ENCODE measurements around the gene SLC26A1.
"Not testable (repeated sequence)": the region's sequence is repeated elsewhere in the genome, so short reads cannot be mapped to it uniquely, and the experiment has no call there.

Gene SLC26A1

DNA sequence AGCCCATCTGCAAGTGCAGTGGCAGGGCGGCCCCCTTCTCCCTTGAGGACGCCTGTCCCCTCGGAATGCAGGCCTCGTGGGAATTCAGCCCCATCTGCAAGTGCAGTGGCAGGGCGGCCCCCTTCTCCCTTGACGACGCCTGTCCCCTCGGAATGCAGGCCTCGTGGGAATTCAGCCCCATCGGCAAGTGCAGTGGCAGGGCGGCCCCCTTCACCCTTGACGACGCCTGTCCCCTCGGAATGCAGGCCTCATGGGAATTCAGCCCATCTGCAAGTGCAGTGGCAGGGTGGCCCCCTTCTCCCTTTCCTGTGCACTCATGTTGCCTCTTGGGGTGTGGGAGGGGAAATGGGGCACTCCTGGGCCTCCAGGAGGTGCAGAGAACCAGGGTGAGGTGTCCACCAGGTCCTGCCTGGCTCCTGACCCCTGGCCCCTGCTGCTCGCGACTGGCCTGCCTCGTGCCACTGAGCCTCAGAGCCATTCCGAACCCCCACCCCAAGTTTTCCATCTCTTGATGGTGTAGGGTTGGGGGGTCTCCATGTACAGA lies 6.8 kb upstream of the SLC26A1 start:
- no peak for DNase-seq (ENCODE audit: low read depth in 1 of 2, low spot score in 1 of 2)

DNA sequence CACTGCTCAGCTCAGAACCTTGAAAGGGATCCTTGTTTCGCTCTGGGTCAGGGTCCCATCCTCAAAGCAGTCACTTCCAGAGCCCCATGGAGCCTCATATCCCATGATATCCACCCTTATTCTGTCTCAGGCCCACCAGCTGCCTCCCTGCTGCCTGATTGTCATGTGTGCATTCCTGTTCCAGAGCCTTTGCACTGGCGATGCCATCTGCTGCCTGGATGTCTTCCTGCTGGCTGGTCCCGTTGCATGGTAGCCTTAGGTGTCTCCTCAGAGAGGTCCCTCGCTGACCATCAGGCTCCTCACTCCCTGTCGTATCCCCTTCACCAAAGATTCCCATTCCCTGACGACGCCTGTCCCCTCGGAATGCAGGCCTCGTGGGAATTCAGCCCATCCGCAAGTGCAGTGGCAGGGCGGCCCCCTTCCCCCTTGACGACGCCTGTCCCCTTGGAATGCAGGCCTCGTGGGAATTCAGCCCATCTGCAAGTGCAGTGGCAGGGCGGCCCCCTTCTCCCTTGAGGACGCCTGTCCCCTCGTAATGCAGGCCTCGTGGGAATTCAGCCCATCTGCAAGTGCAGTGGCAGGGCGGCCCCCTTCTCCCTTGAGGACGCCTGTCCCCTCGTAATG lies 6.1 kb upstream of the SLC26A1 start:
- DNase-seq (ENCODE audit: low read depth in 1 of 2, low spot score in 1 of 2) = not testable (repeated sequence)

DNA sequence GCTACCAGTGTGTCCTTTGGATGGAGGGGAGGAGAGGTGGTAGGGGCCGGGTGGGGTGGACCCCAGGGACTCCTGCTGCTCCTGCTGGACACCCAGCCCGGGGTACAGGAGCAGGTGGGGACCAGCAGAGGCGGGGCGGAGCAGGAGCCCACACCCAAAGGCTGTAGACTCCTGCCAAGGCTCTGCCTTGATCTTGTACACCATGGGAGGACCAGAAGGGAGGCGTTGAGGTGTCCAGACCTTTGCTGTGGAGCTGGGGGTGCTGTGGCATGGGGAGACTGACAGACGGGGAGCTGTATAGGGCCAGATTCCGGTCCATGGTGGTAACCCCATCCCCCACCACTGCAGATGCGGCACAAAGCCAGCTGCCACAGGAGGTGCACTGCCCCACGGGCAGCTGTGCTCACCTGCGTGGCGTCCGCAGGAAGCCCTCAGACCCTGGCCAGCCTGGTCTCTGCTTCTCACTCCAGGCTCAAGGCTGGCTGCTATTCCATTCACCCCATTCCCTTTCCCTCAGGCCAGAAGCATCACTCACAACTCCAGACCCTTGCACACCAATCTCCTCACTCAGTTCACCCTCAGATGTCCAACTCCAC lies 5.0 kb upstream of the SLC26A1 start:
- DNase-seq (ENCODE audit: low read depth in 1 of 2, low spot score in 1 of 2) = no peak

DNA sequence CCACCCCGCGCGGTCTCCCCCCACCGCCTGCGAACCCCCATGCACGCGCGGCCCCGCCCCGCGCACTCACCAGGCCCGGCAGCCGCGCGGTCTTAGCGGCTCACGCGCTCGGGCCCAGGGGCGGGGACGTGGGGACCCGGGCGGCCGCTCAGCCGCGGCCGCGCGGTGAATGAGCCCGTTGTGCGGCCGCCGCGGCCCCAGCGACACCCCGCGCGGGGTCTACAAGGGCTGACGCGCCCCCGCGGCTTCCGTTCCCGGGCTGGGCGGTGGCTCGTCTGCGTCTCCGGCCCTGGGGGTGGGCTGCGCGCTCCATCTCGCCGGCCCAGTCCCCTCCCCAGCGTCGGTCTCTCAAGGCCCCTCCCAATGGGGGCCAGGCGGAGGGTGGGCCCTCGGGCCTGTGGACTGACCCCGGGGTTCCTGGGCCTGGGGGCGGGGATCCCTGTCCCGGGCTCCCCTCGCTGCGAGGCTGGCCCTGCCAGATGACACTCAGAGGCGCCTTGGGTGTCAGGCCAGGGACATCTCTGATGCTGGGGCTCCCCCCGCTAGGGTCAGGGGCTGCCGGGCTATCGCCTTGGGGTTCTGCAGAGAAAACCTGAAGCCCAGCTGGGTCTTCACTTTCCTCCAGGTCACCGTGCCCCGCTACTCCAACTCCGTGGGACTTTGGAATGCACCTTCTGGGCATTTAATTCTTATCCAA lies 4.3 kb upstream of the SLC26A1 start:
- DNase-seq (ENCODE audit: low read depth in 1 of 2, low spot score in 1 of 2) = no peak

DNA sequence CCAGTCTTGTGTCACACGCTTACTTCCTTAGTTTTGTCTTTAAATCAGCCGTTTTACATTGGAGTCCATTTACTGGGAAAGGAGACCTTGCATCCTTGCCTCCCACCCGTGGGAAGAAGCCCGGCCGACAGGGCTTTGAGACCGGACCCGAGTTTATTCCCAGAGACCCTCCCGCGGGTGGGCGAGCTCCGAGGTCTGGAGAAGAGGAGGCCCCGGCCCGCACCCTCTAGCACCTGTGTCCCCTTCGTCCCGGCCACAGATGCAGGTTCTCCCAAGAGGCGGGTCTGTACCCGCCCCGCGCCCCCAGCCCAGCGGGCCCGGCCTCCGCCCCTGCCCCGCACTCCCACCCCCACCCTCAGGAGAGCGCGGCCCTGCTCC lies 3.8 kb upstream of the SLC26A1 start:
- DNase-seq (ENCODE audit: low read depth in 1 of 2, low spot score in 1 of 2) = no peak

DNA sequence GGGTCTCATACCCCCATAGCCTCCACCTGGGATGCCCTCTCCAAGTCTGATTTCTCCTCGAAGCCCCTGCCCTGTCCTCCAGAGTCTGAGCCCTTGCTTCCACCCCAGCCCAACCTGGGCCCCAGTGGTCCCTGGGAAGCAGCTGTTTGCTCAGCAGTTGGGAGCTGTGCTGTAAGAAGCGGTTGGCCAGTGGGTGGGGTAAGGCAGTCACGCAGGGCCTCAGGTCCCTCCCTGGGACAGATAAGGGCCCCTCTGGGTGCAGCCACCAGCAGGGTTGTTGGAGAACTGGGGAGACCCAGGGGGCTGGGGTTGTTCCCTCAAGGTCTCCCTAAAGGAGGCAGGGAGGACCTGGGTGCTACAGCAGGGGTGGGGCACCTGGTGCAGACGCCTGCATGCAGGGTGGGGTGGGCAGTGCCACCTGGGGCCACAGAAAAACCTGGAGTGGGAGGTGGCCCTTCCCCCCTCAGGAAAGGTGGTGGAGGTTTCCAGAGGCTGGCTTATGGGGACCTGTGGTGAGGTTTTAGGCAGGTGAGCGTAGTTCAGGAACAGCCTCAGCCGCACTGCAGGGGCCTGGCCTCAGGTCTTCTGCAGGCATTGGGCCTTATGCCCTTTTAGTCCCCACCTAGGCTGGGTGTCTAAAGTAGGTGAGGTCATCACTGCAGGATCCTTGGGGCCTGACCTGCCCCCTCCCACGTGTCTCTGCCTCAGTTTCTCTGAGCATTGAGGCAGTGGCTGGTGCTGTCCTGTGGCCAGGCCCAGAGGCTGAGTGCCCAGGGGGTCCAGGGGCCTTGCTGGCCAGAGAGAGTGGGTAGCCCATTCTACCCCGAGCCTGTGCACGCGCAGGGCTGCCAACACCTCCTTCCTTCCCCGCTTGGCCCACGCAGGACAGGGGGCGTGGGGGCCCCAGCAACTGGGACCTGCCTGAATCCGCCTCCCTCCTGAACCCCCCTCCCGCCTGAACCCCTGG lies 3.1 kb upstream of the SLC26A1 start:
- no peak for DNase-seq (ENCODE audit: low read depth in 1 of 2, low spot score in 1 of 2)

DNA sequence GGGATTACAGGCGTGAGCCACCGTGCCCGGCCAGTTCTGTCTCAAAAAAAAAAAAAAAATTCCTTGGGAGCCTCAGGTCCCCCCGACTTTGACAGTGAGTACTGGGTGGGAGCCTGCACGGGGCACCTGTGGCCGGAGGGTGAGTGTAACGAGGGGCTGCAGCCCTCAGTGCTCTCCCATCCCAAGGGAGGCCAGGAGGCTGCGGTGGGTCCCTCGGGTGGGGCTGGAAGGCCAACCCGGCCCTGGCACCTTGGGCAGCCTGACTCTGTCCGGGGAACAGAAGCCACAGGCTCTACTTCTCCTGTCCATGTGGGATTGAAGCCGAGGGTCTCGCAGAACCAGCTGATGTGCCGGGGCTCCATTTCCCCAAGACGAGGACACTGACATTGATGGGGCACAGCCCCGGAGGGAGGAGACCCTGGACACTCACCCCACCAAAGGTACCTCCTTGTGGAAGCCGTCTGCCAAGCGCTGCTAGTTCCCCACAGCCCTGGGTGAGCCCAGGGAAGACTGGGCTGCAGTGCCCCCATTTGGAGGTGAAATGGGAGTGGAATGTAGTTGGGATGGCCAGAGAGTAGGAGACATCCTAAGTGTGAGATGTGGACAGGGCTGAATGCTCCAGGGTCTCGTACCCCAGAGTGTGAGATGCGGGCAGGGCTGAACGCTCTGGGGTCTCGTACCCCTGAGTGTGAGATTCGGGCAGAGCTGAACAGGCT lies 2.3 kb upstream of the SLC26A1 start:
- no peak for DNase-seq (ENCODE audit: low read depth in 1 of 2, low spot score in 1 of 2)

DNA sequence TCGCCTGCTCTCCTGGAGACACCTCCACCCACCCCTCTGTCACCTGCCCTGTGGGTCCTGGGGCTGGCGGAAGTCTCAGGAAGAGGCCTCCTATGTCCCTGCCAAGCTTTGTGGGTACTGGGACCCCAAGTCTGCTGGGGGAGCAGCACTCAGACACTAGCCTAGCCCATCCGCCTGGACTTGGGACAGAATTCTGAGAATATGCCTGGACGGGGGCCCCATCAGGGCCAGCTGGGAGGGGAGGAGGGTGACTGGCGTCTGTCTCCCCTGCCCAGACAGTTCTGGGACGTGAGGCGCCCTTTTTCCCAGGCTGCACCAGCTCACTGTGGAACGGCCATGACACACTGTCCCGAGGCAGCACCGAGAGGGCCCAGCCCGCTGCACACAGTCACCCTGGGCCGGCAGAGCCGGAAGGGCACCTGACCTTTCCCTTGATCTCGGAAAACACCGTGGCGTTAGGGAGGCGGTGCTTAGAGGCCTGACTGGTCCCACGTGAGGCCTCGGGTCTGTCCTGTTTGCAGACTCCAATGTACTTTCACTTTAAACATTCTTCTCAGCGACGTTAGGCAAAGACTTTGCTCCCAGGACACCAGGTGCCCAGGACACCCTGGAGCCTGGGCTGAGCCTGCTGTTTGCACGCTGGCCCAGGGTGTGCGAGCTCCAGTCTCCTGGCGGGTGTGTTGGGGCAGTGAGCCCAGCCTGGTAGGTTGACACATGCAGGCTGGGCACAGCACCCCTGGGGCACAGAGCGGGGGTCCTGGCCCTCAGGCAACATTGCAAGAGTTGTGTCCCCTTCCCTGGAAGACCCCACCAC lies 700 bp downstream of the SLC26A1 start:
- no peak for DNase-seq (ENCODE audit: low read depth in 1 of 2, low spot score in 1 of 2)

DNA sequence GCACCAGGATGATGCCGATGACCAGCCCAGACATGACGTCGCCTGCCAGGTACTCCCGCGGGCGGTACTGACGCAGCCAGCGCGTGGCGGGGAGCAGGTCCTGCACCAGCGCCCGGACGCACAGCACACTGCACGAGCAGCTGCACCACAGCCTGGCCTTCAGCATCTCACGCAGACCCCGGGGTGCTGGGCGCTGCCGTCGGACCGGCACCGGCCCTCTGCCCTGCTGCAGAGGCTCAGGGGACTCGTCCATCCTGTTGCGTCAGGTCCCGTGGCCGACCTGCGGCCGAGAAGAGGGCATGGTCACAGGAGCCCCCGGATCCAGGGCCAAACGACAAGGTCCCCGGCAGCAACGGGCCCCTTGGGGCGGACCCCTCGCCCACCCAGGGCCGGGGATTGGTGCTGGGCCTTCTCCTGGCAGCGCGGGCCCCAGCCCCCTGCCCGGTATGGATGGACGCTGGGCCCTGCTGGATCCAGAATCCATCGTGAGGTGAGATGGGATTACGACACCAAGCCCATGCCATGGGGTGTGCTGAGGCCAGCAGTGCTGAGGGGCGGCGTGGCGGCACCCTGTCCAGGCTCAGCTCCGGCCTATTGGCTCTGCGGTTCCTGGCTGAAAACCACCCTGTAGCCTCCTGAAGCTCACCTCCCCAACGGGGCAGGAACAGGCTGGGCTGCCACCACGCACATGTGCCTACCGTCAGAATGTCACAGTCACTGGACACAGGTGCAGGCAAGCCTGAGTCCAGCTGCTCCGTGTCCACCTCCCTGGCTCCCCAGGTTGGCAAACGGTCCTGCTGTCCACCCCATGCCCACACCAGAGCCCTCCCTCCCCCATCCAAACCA lies 1.5 kb downstream of the SLC26A1 start:
- DNase-seq (ENCODE audit: low read depth in 1 of 2, low spot score in 1 of 2) = no peak

DNA sequence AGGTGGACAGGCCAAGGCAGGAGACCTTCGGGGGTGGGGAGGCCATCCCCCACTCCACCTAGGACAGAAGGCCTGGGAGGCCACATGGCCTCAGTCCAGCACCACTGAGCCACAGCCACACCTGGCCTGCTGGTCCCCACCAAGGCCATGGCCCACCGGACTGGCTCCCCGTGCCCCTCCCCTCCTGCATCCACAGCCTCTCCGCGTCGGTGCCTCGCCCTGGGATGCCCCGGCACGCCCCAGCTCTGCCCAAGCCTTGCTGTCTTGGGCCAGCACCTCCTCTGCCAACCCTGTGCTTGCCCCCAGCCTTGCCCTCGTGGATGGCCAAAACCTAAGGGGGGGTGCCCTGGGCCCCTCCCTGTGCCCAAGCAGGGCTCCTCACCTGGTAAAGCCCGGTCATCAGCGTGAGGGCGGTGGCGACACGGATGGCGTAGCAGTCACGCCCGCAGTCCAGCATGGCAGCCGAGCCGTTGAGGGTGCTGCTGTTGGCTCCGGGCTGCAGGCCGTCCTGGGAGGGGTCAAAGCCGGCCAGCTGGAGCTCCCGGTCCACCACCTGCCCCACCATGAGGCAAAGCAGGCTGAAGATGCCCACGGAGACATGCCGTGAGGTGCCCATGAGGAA lies 2.3 kb downstream of the SLC26A1 start:
- DNase-seq (ENCODE audit: low read depth in 1 of 2, low spot score in 1 of 2) = no peak

DNA sequence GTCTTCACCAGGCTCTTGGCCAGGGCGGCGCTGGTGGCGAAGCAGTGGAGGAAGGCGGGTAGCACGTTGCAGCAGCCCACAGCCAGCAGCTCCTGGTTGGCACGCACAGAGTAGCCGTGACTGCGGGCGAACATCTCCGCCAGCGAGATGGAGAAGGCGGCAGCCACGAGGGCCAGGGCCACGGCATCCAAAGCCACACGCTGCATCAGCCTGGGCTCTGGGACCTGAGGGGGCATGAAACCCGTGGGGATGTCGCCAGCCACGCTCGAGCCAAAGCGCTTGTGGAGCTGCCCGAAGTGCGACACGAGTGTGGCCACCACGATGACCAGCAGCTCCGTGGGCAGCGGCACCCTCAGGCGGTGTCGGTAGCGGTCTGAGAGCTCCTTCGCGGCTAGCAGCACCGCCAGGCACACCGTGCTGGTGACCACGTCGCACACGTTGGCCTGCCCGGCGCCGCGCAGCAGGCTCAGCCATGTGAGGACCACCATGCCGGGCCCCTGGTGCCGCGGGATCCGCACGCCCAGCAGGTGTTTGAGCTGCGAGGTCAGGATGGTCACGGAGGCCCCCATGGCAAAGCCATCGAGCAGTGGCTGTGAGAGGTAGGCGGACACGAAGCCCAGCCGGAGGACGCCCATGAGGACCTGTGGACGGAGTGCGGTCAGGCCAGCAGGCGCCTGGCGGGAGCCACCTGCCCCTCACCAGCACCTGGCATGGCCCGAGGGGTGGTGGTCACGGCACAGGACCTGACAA lies 3.3 kb downstream of the SLC26A1 start:
- no peak for DNase-seq (ENCODE audit: low read depth in 1 of 2, low spot score in 1 of 2)

DNA sequence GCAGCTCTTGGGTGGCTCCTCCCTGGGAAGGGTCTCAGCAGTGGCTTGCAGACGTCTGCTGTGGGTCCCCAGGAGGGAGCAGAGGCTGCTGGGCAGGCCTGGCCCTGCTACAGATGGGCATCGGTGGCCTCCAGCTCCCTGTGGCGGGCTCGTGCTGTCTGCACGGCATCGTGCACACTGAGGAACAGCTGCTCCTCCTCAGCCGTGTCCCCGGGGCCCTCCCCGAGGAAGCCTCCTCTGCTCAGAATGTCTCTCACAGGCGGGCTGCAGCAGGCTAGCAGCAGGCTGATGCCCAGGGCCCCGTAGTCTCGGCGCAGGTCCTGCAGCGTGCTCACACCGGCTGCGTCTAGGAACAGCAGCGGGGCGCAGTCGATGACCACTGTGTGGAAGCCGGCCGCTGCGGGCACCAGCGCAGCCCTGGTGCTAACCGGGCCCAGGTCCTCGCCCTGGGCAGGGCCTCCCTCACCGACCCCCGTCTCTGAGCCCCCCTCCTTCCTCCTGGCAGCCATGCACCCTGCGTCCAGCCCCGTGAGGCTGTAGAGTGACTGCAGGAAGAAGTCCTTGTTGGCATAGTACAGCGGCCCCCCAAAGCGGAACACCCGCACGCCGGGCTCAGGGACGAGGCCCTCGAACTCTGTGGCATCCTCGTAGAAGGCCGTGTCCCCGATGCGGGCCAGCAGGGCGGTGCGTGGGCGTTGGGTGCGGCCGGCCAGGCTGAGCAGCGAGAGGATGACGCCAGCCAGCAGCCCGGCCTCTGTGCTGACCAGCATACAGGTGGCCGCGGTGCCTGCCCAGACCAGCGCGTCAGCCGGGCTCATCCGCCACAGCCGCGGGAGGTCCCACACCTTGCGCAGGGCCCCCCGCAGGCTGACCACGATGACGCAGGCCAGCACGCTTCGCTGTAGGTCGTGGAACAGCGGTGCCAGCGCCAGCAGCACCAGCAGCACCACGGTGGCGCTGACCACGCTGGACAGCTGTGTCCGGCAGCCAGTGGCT lies 4.2 kb downstream of the SLC26A1 start:
- no peak for DNase-seq (ENCODE audit: low read depth in 1 of 2, low spot score in 1 of 2)

DNA sequence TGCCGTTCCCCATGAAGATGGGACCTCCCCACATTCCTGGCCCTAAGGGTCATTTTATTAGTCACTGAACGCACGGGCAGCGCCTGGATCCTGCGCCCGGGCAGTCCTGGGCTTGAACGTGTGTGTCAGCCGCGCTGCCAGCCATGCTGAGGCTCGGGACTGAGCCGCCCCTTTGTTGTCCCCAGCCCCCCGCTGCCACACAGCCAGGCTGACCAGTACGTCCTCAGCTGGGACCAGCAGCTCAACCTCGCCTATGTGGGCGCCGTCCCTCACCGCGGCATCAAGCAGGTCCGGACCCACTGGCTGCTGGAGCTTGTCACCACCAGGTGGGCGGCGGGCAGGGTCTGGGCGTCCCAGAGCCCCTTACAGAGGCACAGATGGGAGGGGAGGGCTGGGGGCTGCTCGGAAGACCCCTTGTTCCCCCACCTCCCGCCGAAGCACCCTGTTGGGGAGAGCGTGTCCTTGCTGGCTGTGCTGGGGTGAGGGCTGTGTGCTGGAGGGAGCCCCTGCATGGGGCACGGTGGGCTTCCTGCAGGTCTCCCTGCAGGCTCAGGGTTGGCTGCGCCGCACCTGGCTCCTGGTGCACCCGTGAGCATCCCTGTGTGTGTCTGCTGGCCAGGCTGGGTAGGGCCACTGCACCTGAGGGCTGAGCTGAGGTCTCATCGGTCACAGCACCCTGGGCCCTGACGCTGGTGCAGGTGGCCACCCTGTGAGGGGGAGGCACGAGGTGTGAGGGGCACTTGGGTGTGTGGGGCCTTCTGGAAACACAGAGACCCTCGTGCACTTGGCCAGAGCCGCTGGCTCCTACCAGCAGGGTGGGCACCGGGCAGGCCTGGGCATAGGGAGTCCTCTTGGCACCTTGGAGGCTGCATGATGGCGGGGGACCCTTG lies 5.3 kb downstream of the SLC26A1 start:
- DNase-seq (ENCODE audit: low read depth in 1 of 2, low spot score in 1 of 2) = no peak

DNA sequence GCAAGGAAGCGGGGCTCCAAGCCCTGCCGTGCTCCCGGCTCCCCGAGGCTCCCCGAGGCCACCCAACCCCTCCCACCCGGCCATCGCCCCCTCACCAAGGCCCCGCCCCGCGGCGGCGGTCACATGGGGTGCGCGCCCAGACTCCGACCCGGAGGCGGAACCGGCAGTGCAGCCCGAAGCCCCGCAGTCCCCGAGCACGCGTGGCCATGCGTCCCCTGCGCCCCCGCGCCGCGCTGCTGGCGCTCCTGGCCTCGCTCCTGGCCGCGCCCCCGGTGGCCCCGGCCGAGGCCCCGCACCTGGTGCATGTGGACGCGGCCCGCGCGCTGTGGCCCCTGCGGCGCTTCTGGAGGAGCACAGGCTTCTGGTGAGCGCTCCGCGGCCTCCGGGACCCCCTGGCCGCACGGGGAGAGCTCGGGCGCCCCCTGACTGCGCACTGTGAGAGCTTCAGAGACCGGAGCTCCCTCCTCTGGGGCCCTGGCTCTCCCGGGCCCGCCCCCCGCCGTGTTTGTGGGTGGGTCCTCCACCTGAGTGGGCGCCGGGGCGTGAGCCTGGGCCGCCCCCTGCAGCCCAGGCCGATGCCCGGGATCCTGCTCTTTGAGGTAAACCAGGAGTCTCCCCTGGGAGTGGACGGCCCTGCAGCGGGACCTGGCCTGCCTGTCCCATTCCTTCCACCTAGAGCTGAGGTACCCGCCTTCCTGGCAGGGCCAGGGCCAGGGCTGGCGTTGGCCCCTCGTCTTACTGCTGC lies 6.2 kb downstream of the SLC26A1 start, which contains the start of gene IDUA:
TSS of gene IDUA (plus strand) at position 166 of the 745 bp plus-strand sequence. CDS start at position 207, 41 bp downstream.
- DNase-seq (ENCODE audit: low read depth in 1 of 2, low spot score in 1 of 2) = peak; percentile 74 to 81

DNA sequence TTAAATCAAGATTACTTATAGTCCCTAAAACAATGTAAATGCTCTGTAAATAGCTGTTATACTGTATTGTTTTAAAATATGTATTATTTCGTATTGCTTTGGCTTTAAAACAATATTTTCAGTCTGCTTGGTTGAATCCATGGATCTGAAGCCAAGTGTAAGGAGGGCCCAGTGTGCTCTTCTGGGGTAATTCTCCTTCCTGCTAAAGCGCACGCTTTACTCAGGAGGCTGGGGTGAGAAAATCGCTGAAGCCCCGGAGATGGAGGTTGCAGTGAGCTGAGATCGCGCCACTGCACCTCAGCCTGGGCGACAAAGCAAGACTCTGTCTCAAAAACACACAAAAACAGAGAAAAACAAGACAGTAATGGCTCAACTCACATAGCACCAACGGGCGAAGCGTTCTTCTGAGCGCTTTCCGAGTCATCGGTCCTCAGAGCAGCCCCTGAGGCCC lies 6.8 kb downstream of the SLC26A1 start:
- DNase-seq (ENCODE audit: low read depth in 1 of 2, low spot score in 1 of 2) = no peak

Measured in stimulated activated CD4-positive, alpha-beta T cell treated with anti-CD3 and anti-CD28 coated beads, Interleukin-15, amount 100 ng/mL, for 1 hour (primary cell).